GM19452 (cell line): ENCODE results near the gene MVK.

ENCODE experiments used
- ATAC-seq: cut with Tn5 transposase; IDR thresholded peaks from one replicate; pipeline ENCODE4 v1.9.1; 2021; ENCODE audit not compliant: unreplicated experiment

The MVK gene

GRCh38 chr12:109544955-109545531 lies 28.6 kb upstream of the MVK start:
- no peak for ATAC-seq

GRCh38 chr12:109545826-109546225 lies 27.8 kb upstream of the MVK start:
- no peak for ATAC-seq

- no peak for ATAC-seq
Measured at GRCh38 chr12:109547286-109547685, 26.3 kb upstream of the MVK start.

GRCh38 chr12:109548258-109548657 lies 25.3 kb upstream of the MVK start:
- no peak for ATAC-seq

- ATAC-seq, result no peak
Measured at GRCh38 chr12:109549613-109550270, 23.9 kb upstream of the MVK start.

GRCh38 chr12:109550281-109550680 lies 23.3 kb upstream of the MVK start:
- no peak for ATAC-seq

GRCh38 chr12:109551108-109551507 lies 22.5 kb upstream of the MVK start:
- no peak for ATAC-seq

- no peak for ATAC-seq
Measured at GRCh38 chr12:109552971-109553370, 20.6 kb upstream of the MVK start.

GRCh38 chr12:109553483-109553882 lies 20.1 kb upstream of the MVK start:
- ATAC-seq, result no peak

- ATAC-seq, result no peak
Measured at GRCh38 chr12:109553906-109554500, 19.6 kb upstream of the MVK start.

- no peak for ATAC-seq
Measured at GRCh38 chr12:109554761-109555160, 18.8 kb upstream of the MVK start.

GRCh38 chr12:109555431-109556315 lies 17.9 kb upstream of the MVK start:
- no peak for ATAC-seq

- no peak for ATAC-seq
Measured at GRCh38 chr12:109557200-109557599, 16.4 kb upstream of the MVK start.

GRCh38 chr12:109557805-109558204 lies 15.8 kb upstream of the MVK start:
- ATAC-seq, result no peak

GRCh38 chr12:109558374-109559199 lies 15.0 kb upstream of the MVK start:
- ATAC-seq, result no peak

- ATAC-seq, result no peak
Measured at GRCh38 chr12:109559200-109559505, 14.4 kb upstream of the MVK start.

GRCh38 chr12:109559601-109560000 lies 14.0 kb upstream of the MVK start:
- ATAC-seq, result no peak

- ATAC-seq, result no peak
Measured at GRCh38 chr12:109560867-109561710, 12.5 kb upstream of the MVK start.

- ATAC-seq, result no peak
Measured at GRCh38 chr12:109561711-109562030, 11.9 kb upstream of the MVK start.

GRCh38 chr12:109562871-109563270 lies 10.7 kb upstream of the MVK start:
- ATAC-seq, result no peak
